Astrocyte (in vitro differentiated cells and primary cell): ENCODE results near the gene OR1I1. TPM values are rescaled to one million over a fixed set of nuclear protein-coding genes. Genes with fewer than 3 reads are reported as not detected.

Experiments used
- DNase-seq: peaks from one replicate; pipeline ENCODE4 v3.0.0-alpha.2; 2010; ENCODE audit warnings: low read depth
- FAIRE-seq: peaks from 2 replicates; lab custom pipeline; 2011; peaks lifted over from hg19 to GRCh38; lab: Jason Lieb, UNC
- H2AFZ ChIP-seq: 2 replicates; pipeline ENCODE4 v1.6.0; 2012; ENCODE audit warnings: low read depth, low read length, inconsistent platforms
- H3K27ac ChIP-seq: 2 replicates; pipeline ENCODE4 v1.5.1; 2011; ENCODE audit warnings: low read depth, low read length, inconsistent platforms
- H3K27me3 ChIP-seq: 2 replicates; pipeline ENCODE4 v1.6.0; 2011; ENCODE audit warnings: low read length, inconsistent platforms; ENCODE audit not compliant: insufficient read depth
- H3K36me3 ChIP-seq: 2 replicates; pipeline ENCODE4 v1.5.1; 2011; ENCODE audit warnings: low read length, inconsistent platforms; ENCODE audit not compliant: insufficient read depth
- H3K4me1 ChIP-seq: 2 replicates; pipeline ENCODE4 v1.5.1; 2011; ENCODE audit warnings: low read length, inconsistent platforms; ENCODE audit not compliant: insufficient read depth
- H3K4me2 ChIP-seq: 2 replicates; pipeline ENCODE4 v1.6.0; 2012; ENCODE audit warnings: low read length, inconsistent platforms
- H3K4me3 ChIP-seq: 2 replicates; pipeline ENCODE4 v1.5.1; 2011; ENCODE audit warnings: low read depth, mild to moderate bottlenecking, low read length, inconsistent platforms; ENCODE audit not compliant: insufficient read depth
- H3K79me2 ChIP-seq: 2 replicates; pipeline ENCODE4 v1.6.0; 2012; ENCODE audit warnings: mild to moderate bottlenecking, low read length, inconsistent platforms; ENCODE audit not compliant: insufficient read depth
- H3K9ac ChIP-seq: 2 replicates; pipeline ENCODE4 v1.6.0; 2012; ENCODE audit warnings: mild to moderate bottlenecking, low read length, inconsistent platforms
- H3K9me3 ChIP-seq: 2 replicates; pipeline ENCODE4 v1.5.1; 2012; ENCODE audit warnings: low read depth, mild to moderate bottlenecking, low read length, inconsistent platforms; ENCODE audit not compliant: insufficient read depth
- H4K20me1 ChIP-seq: 2 replicates; pipeline ENCODE4 v1.6.0; 2012; ENCODE audit warnings: low read length, inconsistent platforms; ENCODE audit not compliant: insufficient read depth
- H3K27ac Mint-ChIP-seq: one replicate; pipeline ENCODE4 v1.8.0; 2021; ENCODE audit warnings: mild to moderate bottlenecking, mixed read lengths; ENCODE audit not compliant: unreplicated experiment
- H3K27me3 Mint-ChIP-seq: one replicate; pipeline ENCODE4 v1.8.0; 2021; ENCODE audit warnings: low read depth, mixed read lengths; ENCODE audit not compliant: unreplicated experiment
- H3K36me3 Mint-ChIP-seq: one replicate; pipeline ENCODE4 v1.8.0; 2021; ENCODE audit warnings: low read depth, mixed read lengths; ENCODE audit not compliant: unreplicated experiment
- H3K4me1 Mint-ChIP-seq: one replicate; pipeline ENCODE4 v1.8.0; 2021; ENCODE audit warnings: low read depth, mixed read lengths; ENCODE audit not compliant: unreplicated experiment
- H3K4me3 Mint-ChIP-seq: one replicate; pipeline ENCODE4 v1.8.0; 2021; ENCODE audit warnings: mild to moderate bottlenecking, moderate library complexity, mixed read lengths; ENCODE audit not compliant: unreplicated experiment
- H3K9me3 Mint-ChIP-seq: one replicate; pipeline ENCODE4 v1.8.0; 2021; ENCODE audit warnings: mild to moderate bottlenecking, mixed read lengths; ENCODE audit not compliant: unreplicated experiment
- EZH2 ChIP-seq: IDR thresholded peaks from 2 replicates; pipeline ENCODE4 v1.6.1; 2012; ENCODE audit warnings: mild to moderate bottlenecking, low read length, inconsistent platforms; ENCODE audit not compliant: insufficient read depth
- total RNA-seq: library from RNA; stranded (reverse); gene quantifications from 2 replicates; pipeline ENCODE4 v1.2.1, GENCODE V29; 2021
- TF ChIP-seq, protein P1 (sequence below): IDR thresholded peaks from 2 replicates; pipeline ENCODE4 v1.5.1; 2011; ENCODE audit warnings: low read depth, mild to moderate bottlenecking, inconsistent platforms, low read length, moderate library complexity; ENCODE audit not compliant: insufficient read depth

The OR1I1 gene
- total RNA-seq, 1 donor from 2014 or later, result not detected

DNA sequence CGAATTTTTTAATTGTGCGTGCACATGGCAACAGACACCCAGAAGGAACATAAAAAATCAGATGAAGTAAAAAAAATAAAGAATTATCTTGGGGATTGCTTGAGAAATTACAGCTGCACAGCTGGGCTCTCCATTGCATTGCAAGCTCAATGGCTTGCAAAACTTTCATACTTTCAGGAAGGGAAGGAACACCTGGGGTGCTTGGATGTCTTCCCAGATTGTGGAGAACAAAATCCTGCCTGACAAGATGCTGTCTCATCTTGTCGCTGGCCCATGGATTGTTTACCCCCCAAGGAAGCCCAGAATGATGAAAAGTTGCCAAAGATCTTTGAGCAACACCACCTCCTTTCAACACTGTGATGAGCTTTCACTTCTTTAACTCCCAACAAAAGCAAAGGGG lies 43.7 kb upstream of the OR1I1 start:
- peaks cover 2% of the 10 kb centered on the region for H3K9me3 Mint-ChIP-seq
- peaks cover 25% of the 10 kb centered on the region for H3K27me3 Mint-ChIP-seq
- Histone ChIP-seq H3K36me3 (no peaks in the 10 kb centered on the region), H3K9me3 (no peaks in the 10 kb centered on the region), H3K9ac (no peak overlapping the region), H3K27me3 (no peaks in the 10 kb centered on the region), H3K4me3 (no peak overlapping the region), H3K27ac (no peak overlapping the region), H4K20me1 (no peaks in the 10 kb centered on the region), H3K4me1 (no peaks in the 10 kb centered on the region), H3K4me2 (no peak overlapping the region), H3K79me2 (no peaks in the 10 kb centered on the region), H2AFZ (no peak overlapping the region)
- DNase-seq, result no peak
- H3K4me1 Mint-ChIP-seq, result no peaks in the 10 kb centered on the region
- FAIRE-seq, result no peak
- no peak overlapping the region for H3K27ac Mint-ChIP-seq
- H3K36me3 Mint-ChIP-seq, result no peaks in the 10 kb centered on the region
- no peak for TF ChIP-seq EZH2
- TF ChIP-seq, protein P1, sequence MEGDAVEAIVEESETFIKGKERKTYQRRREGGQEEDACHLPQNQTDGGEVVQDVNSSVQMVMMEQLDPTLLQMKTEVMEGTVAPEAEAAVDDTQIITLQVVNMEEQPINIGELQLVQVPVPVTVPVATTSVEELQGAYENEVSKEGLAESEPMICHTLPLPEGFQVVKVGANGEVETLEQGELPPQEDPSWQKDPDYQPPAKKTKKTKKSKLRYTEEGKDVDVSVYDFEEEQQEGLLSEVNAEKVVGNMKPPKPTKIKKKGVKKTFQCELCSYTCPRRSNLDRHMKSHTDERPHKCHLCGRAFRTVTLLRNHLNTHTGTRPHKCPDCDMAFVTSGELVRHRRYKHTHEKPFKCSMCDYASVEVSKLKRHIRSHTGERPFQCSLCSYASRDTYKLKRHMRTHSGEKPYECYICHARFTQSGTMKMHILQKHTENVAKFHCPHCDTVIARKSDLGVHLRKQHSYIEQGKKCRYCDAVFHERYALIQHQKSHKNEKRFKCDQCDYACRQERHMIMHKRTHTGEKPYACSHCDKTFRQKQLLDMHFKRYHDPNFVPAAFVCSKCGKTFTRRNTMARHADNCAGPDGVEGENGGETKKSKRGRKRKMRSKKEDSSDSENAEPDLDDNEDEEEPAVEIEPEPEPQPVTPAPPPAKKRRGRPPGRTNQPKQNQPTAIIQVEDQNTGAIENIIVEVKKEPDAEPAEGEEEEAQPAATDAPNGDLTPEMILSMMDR, result no peak
- no peak overlapping the region for H3K4me3 Mint-ChIP-seq

DNA sequence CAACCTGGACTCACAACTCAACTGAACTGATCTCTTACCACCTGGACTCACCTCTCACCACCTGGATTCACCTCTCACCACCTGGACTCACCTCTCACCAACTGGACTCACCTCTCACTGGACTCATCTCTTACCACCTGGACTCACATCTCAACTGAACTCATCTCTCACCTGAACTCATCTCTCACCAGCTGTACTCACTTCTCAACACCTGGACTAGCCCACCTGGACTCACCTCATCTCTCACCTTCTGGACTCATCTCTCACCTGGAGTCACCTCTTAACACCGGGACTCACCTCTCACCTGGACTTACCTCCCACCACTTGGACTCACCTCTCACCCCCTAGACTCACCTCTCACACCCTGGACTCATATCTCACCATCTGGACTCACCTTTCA lies 40.0 kb upstream of the OR1I1 start:
- Histone ChIP-seq H3K9ac (no peak overlapping the region), H3K27ac (no peak overlapping the region), H3K79me2 (no peaks in the 10 kb centered on the region), H3K27me3 (no peaks in the 10 kb centered on the region), H3K4me1 (no peaks in the 10 kb centered on the region), H3K36me3 (no peaks in the 10 kb centered on the region), H3K4me2 (no peak overlapping the region), H3K4me3 (no peak overlapping the region), H2AFZ (no peak overlapping the region), H4K20me1 (no peaks in the 10 kb centered on the region), H3K9me3 (no peaks in the 10 kb centered on the region)
- Mint-ChIP-seq H3K4me3 (no peak overlapping the region), H3K27me3 (peaks cover 15% of the 10 kb centered on the region), H3K4me1 (no peaks in the 10 kb centered on the region), H3K27ac (no peak overlapping the region), H3K36me3 (no peaks in the 10 kb centered on the region), H3K9me3 (no peaks in the 10 kb centered on the region)
- DNase-seq (no peak), FAIRE-seq (no peak)
- no peak for TF ChIP-seq EZH2
- TF ChIP-seq, protein P1, result no peak

DNA sequence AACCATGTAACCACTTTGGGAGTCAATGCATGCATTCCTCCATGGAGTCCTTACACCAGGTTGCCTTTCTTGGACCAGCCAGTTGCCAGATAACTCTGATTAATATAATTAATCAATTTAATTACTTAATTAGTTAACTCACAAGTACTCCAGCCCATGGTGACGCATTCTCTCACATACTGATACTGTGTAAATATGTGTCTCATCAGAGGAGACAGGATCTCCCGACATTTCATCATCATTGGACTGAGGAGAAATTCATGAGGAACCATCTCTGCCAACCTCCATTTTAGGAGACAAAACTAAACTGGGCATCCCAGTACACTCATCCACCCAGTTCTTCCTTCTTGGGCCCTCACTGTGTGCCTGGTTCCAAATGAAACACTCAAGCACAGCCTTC lies 39.2 kb upstream of the OR1I1 start:
- Mint-ChIP-seq H3K27me3 (peaks cover 10% of the 10 kb centered on the region), H3K36me3 (no peaks in the 10 kb centered on the region), H3K4me1 (no peaks in the 10 kb centered on the region), H3K4me3 (no peak overlapping the region), H3K27ac (no peak overlapping the region), H3K9me3 (no peaks in the 10 kb centered on the region)
- no peaks in the 10 kb centered on the region for H3K36me3 ChIP-seq
- no peak overlapping the region for H3K4me3 ChIP-seq
- H3K9ac ChIP-seq, result no peak overlapping the region
- TF ChIP-seq, protein P1, result no peak
- TF ChIP-seq EZH2, result no peak
- H2AFZ ChIP-seq, result no peak overlapping the region
- DNase-seq (no peak), FAIRE-seq (no peak)
- H3K79me2 ChIP-seq, result no peaks in the 10 kb centered on the region
- H3K4me1 ChIP-seq, result no peaks in the 10 kb centered on the region
- H4K20me1 ChIP-seq, result no peaks in the 10 kb centered on the region
- H3K4me2 ChIP-seq, result no peak overlapping the region
- H3K27ac ChIP-seq, result no peak overlapping the region
- no peaks in the 10 kb centered on the region for H3K27me3 ChIP-seq
- H3K9me3 ChIP-seq, result no peaks in the 10 kb centered on the region
